ENCODE results near the gene GABBR1. TPM values are rescaled to one million over a fixed set of nuclear protein-coding genes. Genes with fewer than 3 reads are reported as not detected.

GABBR1 gene
- total and polyA plus RNA-seq, 2 donors (not counting 3 experiments of a cell fraction or from before 2014, with no cell fraction given), result 43.6 to 50.8 TPM

DNA sequence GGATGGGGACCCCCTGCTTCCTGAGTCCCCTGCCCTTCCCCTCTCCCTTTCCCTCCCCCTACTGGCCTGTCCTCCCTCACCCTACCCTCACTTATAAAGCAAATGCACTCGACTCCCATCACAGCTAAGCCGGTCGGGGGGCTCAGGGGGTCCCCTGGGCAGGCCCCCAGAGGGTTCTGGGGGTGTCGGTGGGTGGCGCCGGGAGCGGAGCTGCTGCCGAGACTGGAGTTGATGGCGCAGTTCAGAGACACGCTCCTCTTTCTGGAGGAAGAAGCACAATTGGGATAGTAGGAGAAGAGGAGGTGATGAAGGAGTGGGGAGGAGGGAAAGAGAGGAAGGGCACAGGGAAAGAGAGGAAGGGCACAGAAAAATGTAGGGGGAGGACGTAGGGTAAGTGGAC is 29.5 kb downstream of the GABBR1 start:
- H3K9me1 ChIP-seq (replicated peaks; ENCODE audit: control insufficient read depth, extremely low read depth, insufficient read depth, low read length), result no peaks in the 10 kb centered on the region
- H3K27ac ChIP-seq (ENCODE audit: insufficient read depth, low read depth, low read length), result no peak overlapping the region
- POLR2A ChIA-PET, result no interaction called here
- TF ChIP-seq FOS (IDR thresholded peaks at IDR 0.05; ENCODE audit: borderline replicate concordance, insufficient read depth, low read length) (no peak), EZH2 (IDR thresholded peaks at IDR 0.05; ENCODE audit: borderline replicate concordance, low read depth, low read length, severe bottlenecking) (no peak), JUN (IDR thresholded peaks at IDR 0.05; ENCODE audit: borderline replicate concordance, insufficient read depth, insufficient read length, low read depth) (no peak), MYC (IDR thresholded peaks at IDR 0.05; ENCODE audit: low read depth, low read length) (no peak), POLR2AphosphoS5 (IDR thresholded peaks at IDR 0.05; ENCODE audit: insufficient read depth, low read depth, low read length) (no peak)
- TF ChIP-seq, protein P1, sequence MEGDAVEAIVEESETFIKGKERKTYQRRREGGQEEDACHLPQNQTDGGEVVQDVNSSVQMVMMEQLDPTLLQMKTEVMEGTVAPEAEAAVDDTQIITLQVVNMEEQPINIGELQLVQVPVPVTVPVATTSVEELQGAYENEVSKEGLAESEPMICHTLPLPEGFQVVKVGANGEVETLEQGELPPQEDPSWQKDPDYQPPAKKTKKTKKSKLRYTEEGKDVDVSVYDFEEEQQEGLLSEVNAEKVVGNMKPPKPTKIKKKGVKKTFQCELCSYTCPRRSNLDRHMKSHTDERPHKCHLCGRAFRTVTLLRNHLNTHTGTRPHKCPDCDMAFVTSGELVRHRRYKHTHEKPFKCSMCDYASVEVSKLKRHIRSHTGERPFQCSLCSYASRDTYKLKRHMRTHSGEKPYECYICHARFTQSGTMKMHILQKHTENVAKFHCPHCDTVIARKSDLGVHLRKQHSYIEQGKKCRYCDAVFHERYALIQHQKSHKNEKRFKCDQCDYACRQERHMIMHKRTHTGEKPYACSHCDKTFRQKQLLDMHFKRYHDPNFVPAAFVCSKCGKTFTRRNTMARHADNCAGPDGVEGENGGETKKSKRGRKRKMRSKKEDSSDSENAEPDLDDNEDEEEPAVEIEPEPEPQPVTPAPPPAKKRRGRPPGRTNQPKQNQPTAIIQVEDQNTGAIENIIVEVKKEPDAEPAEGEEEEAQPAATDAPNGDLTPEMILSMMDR (IDR thresholded peaks at IDR 0.05; ENCODE audit: extremely low read depth in 1 of 2, insufficient read depth in 1 of 2, low read depth in 1 of 2, low read length in 2 of 2), result no peak
- BruUV-seq (replicated peaks), result no TSS peak
- H3K27me3 ChIP-seq (ENCODE audit: control insufficient read depth in 2 of 2, insufficient read depth in 2 of 2, low read length in 2 of 2), result no peaks in the 10 kb centered on the region
- intact Hi-C loops (cut with micrococcal nuclease), result no loop called here
- H4K20me1 ChIP-seq (replicated peaks; ENCODE audit: control insufficient read depth, extremely low read depth, insufficient read depth, low read length), result no peaks in the 10 kb centered on the region
- no peaks in the 10 kb centered on the region for H3K9me3 ChIP-seq (replicated peaks; ENCODE audit: control insufficient read depth, insufficient read depth, low read length)
- CTCF ChIA-PET, result interaction anchor here (1.0 to 1.1 kb wide), 2 partner anchors 13 to 44 kb away, joined by 3 read pairs; partner anchors contain the start of gene UBD
- DNase-seq (ENCODE audit: low read depth, low spot score) (no peak), FAIRE-seq (no peak)
- dilution Hi-C loops (cut with MboI; ENCODE audit: extremely low pct_ligation_motif_present, low sequenced_read_pairs), result no loop called here
- peaks cover 3 to 24% of the 10 kb centered on the region in 2 experiments for H3K36me3 ChIP-seq (ENCODE audit: control insufficient read depth in 2 of 2, extremely low read depth in 1 of 2, insufficient read depth in 2 of 2, low read length in 2 of 2)
- no peaks in the 10 kb centered on the region for H3K4me1 ChIP-seq (ENCODE audit: control insufficient read depth, extremely low read depth, insufficient read depth, low read length)
- H3K4me3 ChIP-seq (replicated peaks in 1 of 3; ENCODE audit: insufficient read depth in 1 of 3, low read depth in 1 of 3, low read length in 3 of 3), result no peak overlapping the region
- H2AFZ ChIP-seq (ENCODE audit: low read depth, low read length), result no peak overlapping the region
- no peak overlapping the region for H3K4me2 ChIP-seq (ENCODE audit: insufficient read depth, low read length)
- H3K9ac ChIP-seq (replicated peaks; ENCODE audit: extremely low read depth, insufficient read depth, low read length), result no peak overlapping the region
- no peaks in the 10 kb centered on the region for H3K79me2 ChIP-seq (ENCODE audit: control insufficient read depth, insufficient read depth, low read length)

Data from endothelial cell of umbilical vein (primary cell).